Loucy (cell line): ENCODE data around the gene HDAC10.
"Not testable (repeated sequence)": the region's sequence is repeated elsewhere in the genome, so short reads cannot be mapped to it uniquely, and the experiment has no call there.

Experiments used
- H2AFZ ChIP-seq: fragments of 200-600 bp; sonication (generic); 2 replicates; pipeline ENCODE4 v1.6.0; 2016; ENCODE audit warnings: antibody characterized with exemption, mild to moderate bottlenecking, low read length, moderate library complexity
- H3F3A ChIP-seq: fragments of 200-600 bp; 2 replicates; pipeline ENCODE4 v1.6.0; 2016; ENCODE audit warnings: antibody characterized with exemption, low read depth, mild to moderate bottlenecking
- H3K27me3 ChIP-seq: fragments of 200-600 bp; sonication (generic); 2 replicates; pipeline ENCODE4 v1.6.1; 2014; ENCODE audit warnings: low read length, mild to moderate bottlenecking; ENCODE audit not compliant: insufficient read depth, poor library complexity, severe bottlenecking
- H3K36me3 ChIP-seq: fragments of 200-600 bp; sonication (generic); 2 replicates; pipeline ENCODE4 v1.6.1; 2016; ENCODE audit warnings: low read length; ENCODE audit not compliant: insufficient read depth
- H3K4me1 ChIP-seq: fragments of 200-600 bp; sonication (generic); 2 replicates; pipeline ENCODE4 v1.5.1; 2014; ENCODE audit warnings: low read length, mild to moderate bottlenecking; ENCODE audit not compliant: insufficient read depth, poor library complexity, severe bottlenecking
- H3K4me2 ChIP-seq: fragments of 200-600 bp; sonication (generic); 2 replicates; pipeline ENCODE4 v1.6.0; 2014; ENCODE audit warnings: antibody characterized with exemption, low read length, low read depth, mild to moderate bottlenecking; ENCODE audit not compliant: poor library complexity, severe bottlenecking
- H3K4me3 ChIP-seq: fragments of 200-600 bp; sonication (generic); 2 replicates; pipeline ENCODE4 v1.5.1; 2014; ENCODE audit warnings: low read length, mild to moderate bottlenecking, mixed read lengths; ENCODE audit not compliant: poor library complexity, severe bottlenecking
- H3K79me2 ChIP-seq: fragments of 200-600 bp; sonication (generic); 2 replicates; pipeline ENCODE4 v1.6.1; 2014; ENCODE audit warnings: low read length; ENCODE audit not compliant: insufficient read depth
- H3K9ac ChIP-seq: fragments of 200-600 bp; sonication (generic); 2 replicates; pipeline ENCODE4 v1.6.0; 2014; ENCODE audit warnings: mild to moderate bottlenecking, low read depth, low read length, moderate library complexity; ENCODE audit not compliant: poor library complexity, severe bottlenecking
- H3K9me2 ChIP-seq: fragments of 200-600 bp; sonication (generic); replicated peaks from 2 replicates; pipeline ENCODE4 v1.6.1; 2016; ENCODE audit warnings: low read depth, low read length, mixed read lengths
- H3K9me3 ChIP-seq: fragments of 200-600 bp; sonication (generic); 2 replicates; pipeline ENCODE4 v1.6.1; 2014; ENCODE audit warnings: mild to moderate bottlenecking, antibody characterized with exemption, low read length, low read depth; ENCODE audit not compliant: insufficient read depth
- H4K20me1 ChIP-seq: fragments of 200-600 bp; sonication (generic); 2 replicates; pipeline ENCODE4 v1.6.0; 2014; ENCODE audit warnings: antibody characterized with exemption, low read length, mild to moderate bottlenecking; ENCODE audit not compliant: insufficient read depth, poor library complexity, severe bottlenecking
- CTCF ChIP-seq: fragments of 200-600 bp; sonication (generic); conservative IDR thresholded peaks from 2 replicates; pipeline ENCODE4 v1.5.1; 2014; ENCODE audit warnings: mild to moderate bottlenecking, antibody characterized with exemption, low read length
- EZH2phosphoT487 ChIP-seq: fragments of 200-600 bp; IDR thresholded peaks from 2 replicates; pipeline ENCODE4 v1.6.1; 2018; ENCODE audit warnings: antibody characterized with exemption, mild to moderate bottlenecking, moderate library complexity, borderline replicate concordance

HDAC10 gene

GRCh38 chr22:50274771-50275170 lies 23.7 kb upstream of the HDAC10 start:
- Histone ChIP-seq H3F3A (no peaks in the 10 kb centered on the region), H3K27me3 (no peaks in the 10 kb centered on the region), H3K36me3 (no peaks in the 10 kb centered on the region; the same call in 1 of the 2 replicates), H3K9ac (no peak overlapping the region), H4K20me1 (no peaks in the 10 kb centered on the region), H2AFZ (no peak overlapping the region), H3K9me3 (no peaks in the 10 kb centered on the region), H3K4me2 (no peak overlapping the region), H3K9me2 (no peaks in the 10 kb centered on the region), H3K4me1 (peaks cover 8% of the 10 kb centered on the region), H3K4me3 (no peak overlapping the region), H3K79me2 (no peaks in the 10 kb centered on the region)
- no peak for TF ChIP-seq EZH2phosphoT487
- TF ChIP-seq CTCF = no peak

- Histone ChIP-seq H3K9me2 (no peaks in the 10 kb centered on the region), H3K27me3 (no peaks in the 10 kb centered on the region), H3K9me3 (no peaks in the 10 kb centered on the region), H3K4me1 (peaks cover 8% of the 10 kb centered on the region), H3K4me2 (no peak overlapping the region), H2AFZ (no peak overlapping the region), H4K20me1 (no peaks in the 10 kb centered on the region), H3K9ac (no peak overlapping the region), H3K79me2 (no peaks in the 10 kb centered on the region), H3K36me3 (no peaks in the 10 kb centered on the region), H3F3A (no peaks in the 10 kb centered on the region), H3K4me3 (no peak overlapping the region)
- TF ChIP-seq CTCF (no peak; the same call in 1 of the 2 replicates), EZH2phosphoT487 (no peak)
These were observed 23.2 kb upstream of the HDAC10 start for GRCh38 chr22:50274311-50274710.

- not testable (repeated sequence) for H4K20me1 ChIP-seq, H3K9me3 ChIP-seq, H3K36me3 ChIP-seq, H3K4me1 ChIP-seq, H3K79me2 ChIP-seq, H3K27me3 ChIP-seq, H3K9ac ChIP-seq, H3K4me2 ChIP-seq, H2AFZ ChIP-seq, H3K9me2 ChIP-seq, H3F3A ChIP-seq, H3K4me3 ChIP-seq
These were observed 22.7 kb upstream of the HDAC10 start for GRCh38 chr22:50273781-50274180.

GRCh38 chr22:50273352-50273751 lies 22.3 kb upstream of the HDAC10 start:
- not testable (repeated sequence) for H2AFZ ChIP-seq, H3K9me2 ChIP-seq, H3F3A ChIP-seq, H3K27me3 ChIP-seq, H3K9ac ChIP-seq, H3K4me1 ChIP-seq, H3K79me2 ChIP-seq, H3K36me3 ChIP-seq, H3K4me3 ChIP-seq, H4K20me1 ChIP-seq, H3K9me3 ChIP-seq, H3K4me2 ChIP-seq
